Tibial nerve (tissue), 4 donors: ENCODE data around the gene KRTAP9-4. TPM values are rescaled to one million over a fixed set of nuclear protein-coding genes. Genes with fewer than 3 reads are reported as not detected.
"Not testable (repeated sequence)": the region's sequence is repeated elsewhere in the genome, so short reads cannot be mapped to it uniquely, and the experiment has no call there.

ENCODE experiments used
- DNase-seq, 2 donors: peaks; one replicate each; pipeline ENCODE4 v3.0.0-alpha.2; 2019; ENCODE audit warnings: low spot score in 2 of 2
- H3K27ac ChIP-seq, 4 donors: fragments of 200-600 bp; sonication (generic) in 3 of 4; one replicate each; pipeline ENCODE4 v1.5.1; 2017 to 2019; ENCODE audit warnings: mild to moderate bottlenecking in 1 of 4
- H3K27me3 ChIP-seq, 2 donors: fragments of 200-600 bp; sonication (generic) in 1 of 2; one replicate each; pipeline versions ENCODE4 v1.5.1 to v1.6.0; 2017 to 2019
- H3K36me3 ChIP-seq, 3 donors: fragments of 200-600 bp; sonication (generic); one replicate each; pipeline ENCODE4 v1.5.1; 2018 to 2019
- H3K4me1 ChIP-seq, 4 donors: fragments of 200-600 bp; sonication (generic) in 3 of 4; one replicate each; pipeline ENCODE4 v1.5.1; 2017 to 2019
- H3K4me3 ChIP-seq, 4 donors: fragments of 200-600 bp; sonication (generic) in 3 of 4; one replicate each; pipeline ENCODE4 v1.5.1; 2017 to 2019; ENCODE audit warnings: mild to moderate bottlenecking in 1 of 4, moderate library complexity in 1 of 4
- H3K9me3 ChIP-seq, 4 donors: fragments of 200-600 bp; sonication (generic) in 3 of 4; one replicate each; pipeline ENCODE4 v1.5.1; 2017 to 2019
- CTCF ChIP-seq, 5 experiments: fragments of 200-600 bp in 3 of 5; fragments of 450-650 bp in 2 of 5; sonication (generic) in 3 of 5; IDR thresholded peaks; one replicate each; pipeline ENCODE4 v1.5.1; 2016 to 2019; ENCODE audit warnings: antibody characterized with exemption in 5 of 5, mild to moderate bottlenecking in 3 of 5, moderate library complexity in 2 of 5
- EP300 ChIP-seq, 2 donors: sonication (generic); formaldehyde crosslinking; IDR thresholded peaks; one replicate each; pipeline ENCODE4 v1.6.1; 2017; ENCODE audit warnings: antibody characterized with exemption in 2 of 2, mild to moderate bottlenecking in 1 of 2
- POLR2A ChIP-seq, 2 donors: fragments of 450-650 bp; IDR thresholded peaks; one replicate each; pipeline ENCODE4 v1.6.1; 2017; ENCODE audit warnings: antibody characterized with exemption in 2 of 2, mild to moderate bottlenecking in 2 of 2, moderate library complexity in 2 of 2
- WGBS, 2 donors: methylation state at CpG; one replicate each; pipeline ENCODE4 v1.1.5; 2018; 5-methylcytosine and 5-hydroxymethylcytosine counted together
- total RNA-seq, 4 donors: library from RNA; depleted of rRNA; stranded (reverse); fragments of >200 nt; gene quantifications; one replicate each; pipeline ENCODE4 v1.1.0, GENCODE V29; 2016

The KRTAP9-4 gene
- total RNA-seq, 4 donors from 2014 or later, result not detected

GRCh38 chr17:41251261-41251660 is 1.8 kb downstream of the KRTAP9-4 start:
- Histone ChIP-seq H3K9me3 (no peaks in the 10 kb centered on the region), H3K4me3 (no peak overlapping the region), H3K36me3 (no peaks in the 10 kb centered on the region), H3K4me1 (no peaks in the 10 kb centered on the region), H3K27ac (no peak overlapping the region), H3K27me3 (peaks cover 0 to 4% of the 10 kb centered on the region in 2 donors)
- TF ChIP-seq POLR2A (IDR thresholded peaks at IDR 0.05) (no peak), EP300 (IDR thresholded peaks at IDR 0.05) (no peak), CTCF (IDR thresholded peaks at IDR 0.05) (no peak)
- DNase-seq, result no peak
- 43 to 52% methylated on average over 1 of the region's 1 CpG for WGBS, 2 donors

- Histone ChIP-seq H3K4me3 (no peak overlapping the region), H3K27me3 (peaks cover 0 to 10% of the 10 kb centered on the region in 2 donors), H3K9me3 (no peaks in the 10 kb centered on the region), H3K27ac (no peak overlapping the region), H3K4me1 (no peaks in the 10 kb centered on the region), H3K36me3 (no peaks in the 10 kb centered on the region)
- no peak for TF ChIP-seq POLR2A (IDR thresholded peaks at IDR 0.05)
- no peak for TF ChIP-seq EP300 (IDR thresholded peaks at IDR 0.05)
- no peak for TF ChIP-seq CTCF (IDR thresholded peaks at IDR 0.05)
- 0 to 33% methylated on average over 1 of the region's 1 CpG for WGBS, 2 donors
- no peak for DNase-seq
These were observed 5.4 kb downstream of the KRTAP9-4 start for GRCh38 chr17:41254861-41255260.

GRCh38 chr17:41255381-41256290 is 6.1 kb downstream of the KRTAP9-4 start, which contains the start of gene KRTAP9-9:
Gene KRTAP9-9 (plus strand): TSS chr17:41255384.
- not testable (repeated sequence) for DNase-seq, H3K9me3 ChIP-seq, H3K36me3 ChIP-seq, H3K4me3 ChIP-seq, H3K27ac ChIP-seq, H3K4me1 ChIP-seq
- H3K27me3 ChIP-seq, result peaks cover 0 to 10% of the 10 kb centered on the region in 2 donors
- 84 to 93% methylated on average over 4 of the region's 5 CpGs for WGBS, 2 donors

GRCh38 chr17:41256291-41256685 is 6.8 kb downstream of the KRTAP9-4 start:
- 88 to 94% methylated on average over 1 of the region's 1 CpG for WGBS, 2 donors
- Histone ChIP-seq H3K4me1 (no peaks in the 10 kb centered on the region), H3K27ac (no peak overlapping the region), H3K4me3 (no peak overlapping the region), H3K27me3 (peaks cover 0 to 10% of the 10 kb centered on the region in 2 donors), H3K36me3 (no peaks in the 10 kb centered on the region), H3K9me3 (no peaks in the 10 kb centered on the region)
- no peak for DNase-seq
- no peak for TF ChIP-seq CTCF (IDR thresholded peaks at IDR 0.05)
- TF ChIP-seq EP300 (IDR thresholded peaks at IDR 0.05), result no peak
- TF ChIP-seq POLR2A (IDR thresholded peaks at IDR 0.05), result no peak

GRCh38 chr17:41258406-41258805 is 8.9 kb downstream of the KRTAP9-4 start:
- Histone ChIP-seq H3K36me3 (no peaks in the 10 kb centered on the region), H3K27me3 (peaks cover 0 to 9% of the 10 kb centered on the region in 2 donors), H3K27ac (no peak overlapping the region), H3K4me1 (no peaks in the 10 kb centered on the region), H3K4me3 (no peak overlapping the region), H3K9me3 (no peaks in the 10 kb centered on the region)
- no peak for TF ChIP-seq CTCF (IDR thresholded peaks at IDR 0.05)
- no peak for TF ChIP-seq POLR2A (IDR thresholded peaks at IDR 0.05)
- no peak for TF ChIP-seq EP300 (IDR thresholded peaks at IDR 0.05)
- no peak for DNase-seq
